RCC 7860 (cell line): Measurements from ENCODE around the gene HSPB2.

Experiments used
- DNase-seq: peaks from one replicate; pipeline ENCODE4 v3.0.0-alpha.2; 2015; ENCODE audit warnings: low spot score
- FAIRE-seq: peaks from 2 replicates; lab custom pipeline; 2012; peaks lifted over from hg19 to GRCh38; lab: Jason Lieb, UNC

HSPB2 gene

GRCh38 chr11:111936040-111936540, 23.6 kb downstream of the HSPB2 start:
- DNase-seq (no peak), FAIRE-seq (no peak)

GRCh38 chr11:111937461-111937769, 24.9 kb downstream of the HSPB2 start:
- FAIRE-seq (no peak), DNase-seq (no peak)

GRCh38 chr11:111937844-111938243, 25.3 kb downstream of the HSPB2 start:
- no peak for FAIRE-seq
- no peak for DNase-seq

GRCh38 chr11:111938687-111939160, 26.2 kb downstream of the HSPB2 start:
- FAIRE-seq (peak; percentile 31), DNase-seq (peak; percentile 70)

GRCh38 chr11:111939836-111940604, 27.5 kb downstream of the HSPB2 start:
- FAIRE-seq (peak; percentile 92), DNase-seq (peak; percentile 93)

GRCh38 chr11:111941963-111942362, 29.4 kb downstream of the HSPB2 start:
- peak; percentile 45 for FAIRE-seq
- DNase-seq: peak; percentile 71

- peak; percentile 57 for FAIRE-seq
- DNase-seq: peak; percentile 60
These were observed 30.3 kb downstream of the HSPB2 start for GRCh38 chr11:111942829-111943228.

GRCh38 chr11:111944139-111944538, 31.6 kb downstream of the HSPB2 start:
- DNase-seq: peak; percentile 75
- FAIRE-seq: no peak

GRCh38 chr11:111944651-111945051, 32.1 kb downstream of the HSPB2 start:
- FAIRE-seq (peak; percentile 92), DNase-seq (peak; percentile 97)

- peak; percentile 49 for DNase-seq
- no peak for FAIRE-seq
These were observed 32.7 kb downstream of the HSPB2 start for GRCh38 chr11:111945198-111945597.

- no peak for FAIRE-seq
- no peak for DNase-seq
These were observed 34.0 kb downstream of the HSPB2 start for GRCh38 chr11:111946499-111946898.

- DNase-seq: no peak
- FAIRE-seq: no peak
These were observed 34.6 kb downstream of the HSPB2 start for GRCh38 chr11:111947143-111947542.

GRCh38 chr11:111949519-111950426, 37.2 kb downstream of the HSPB2 start:
- DNase-seq: no peak
- FAIRE-seq: no peak

GRCh38 chr11:111951565-111951964, 39.0 kb downstream of the HSPB2 start:
- DNase-seq (no peak), FAIRE-seq (no peak)

- FAIRE-seq (no peak), DNase-seq (no peak)
These were observed 41.6 kb downstream of the HSPB2 start for GRCh38 chr11:111954154-111954553.

GRCh38 chr11:111957663-111958444, 45.3 kb downstream of the HSPB2 start:
- no peak for FAIRE-seq
- no peak for DNase-seq

- FAIRE-seq: no peak
- DNase-seq: peak; percentile 28
These were observed 48.4 kb downstream of the HSPB2 start for GRCh38 chr11:111960916-111961315.

- FAIRE-seq (no peak), DNase-seq (no peak)
These were observed 49.1 kb downstream of the HSPB2 start for GRCh38 chr11:111961389-111962300.
